GM23338 (cell line): Measurements from ENCODE around the gene UGT2A3.

Source experiments
- REST ChIP-seq: IDR thresholded peaks from one replicate; pipeline ENCODE4 v1.6.1; 2018; ENCODE audit warnings: antibody characterized with exemption; ENCODE audit not compliant: unreplicated experiment
- ZNF114 ChIP-seq: fragments of 250-450 bp; sonication (Bioruptor Pico); IDR thresholded peaks from 2 replicates; pipeline ENCODE4 v1.5.0; 2020; ENCODE audit warnings: mild to moderate bottlenecking, moderate library complexity
- TF ChIP-seq, protein P1 (sequence below), 2 experiments: fragments of 200-600 bp in 1 of 2; sonication (generic) in 1 of 2; conservative IDR thresholded peaks; 2 replicates each; pipeline versions ENCODE4 v1.5.1 to v1.6.1; 2016 to 2017; ENCODE audit warnings: antibody characterized with exemption in 2 of 2, low read depth in 2 of 2, mild to moderate bottlenecking in 2 of 2, moderate library complexity in 1 of 2

- TF ChIP-seq, protein P1, sequence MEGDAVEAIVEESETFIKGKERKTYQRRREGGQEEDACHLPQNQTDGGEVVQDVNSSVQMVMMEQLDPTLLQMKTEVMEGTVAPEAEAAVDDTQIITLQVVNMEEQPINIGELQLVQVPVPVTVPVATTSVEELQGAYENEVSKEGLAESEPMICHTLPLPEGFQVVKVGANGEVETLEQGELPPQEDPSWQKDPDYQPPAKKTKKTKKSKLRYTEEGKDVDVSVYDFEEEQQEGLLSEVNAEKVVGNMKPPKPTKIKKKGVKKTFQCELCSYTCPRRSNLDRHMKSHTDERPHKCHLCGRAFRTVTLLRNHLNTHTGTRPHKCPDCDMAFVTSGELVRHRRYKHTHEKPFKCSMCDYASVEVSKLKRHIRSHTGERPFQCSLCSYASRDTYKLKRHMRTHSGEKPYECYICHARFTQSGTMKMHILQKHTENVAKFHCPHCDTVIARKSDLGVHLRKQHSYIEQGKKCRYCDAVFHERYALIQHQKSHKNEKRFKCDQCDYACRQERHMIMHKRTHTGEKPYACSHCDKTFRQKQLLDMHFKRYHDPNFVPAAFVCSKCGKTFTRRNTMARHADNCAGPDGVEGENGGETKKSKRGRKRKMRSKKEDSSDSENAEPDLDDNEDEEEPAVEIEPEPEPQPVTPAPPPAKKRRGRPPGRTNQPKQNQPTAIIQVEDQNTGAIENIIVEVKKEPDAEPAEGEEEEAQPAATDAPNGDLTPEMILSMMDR (conservative IDR thresholded peaks at IDR 0.05; ENCODE audit: low read depth in 2 of 2): no peak
- TF ChIP-seq REST: no peak
- TF ChIP-seq ZNF114 (CRISPR knock-in tag): no peak
Measured at GRCh38 chr4:68960294-68961163, 8.9 kb upstream of the UGT2A3 start.
